HT1080 (cell line): ENCODE measurements around the gene CCDC27. TPM values are rescaled to one million over a fixed set of nuclear protein-coding genes. Genes with fewer than 3 reads are reported as not detected.
A peak's percentile ranks its signal among the peaks of the same experiment; 100 is the strongest.

Experiments
- DNase-seq: peaks from one replicate; pipeline ENCODE4 v3.0.0-alpha.2; 2015; ENCODE audit warnings: low read depth
- total RNA-seq: library from RNA; depleted of rRNA; stranded (reverse); fragments of >200 nt; shearing (Covaris generic); gene quantifications from 2 replicates; pipeline ENCODE4 v1.2.3, GENCODE V29; 2014

Gene CCDC27
- total RNA-seq, 1 experiment from 2014 or later, result not detected

- no peak for DNase-seq
Observed at GRCh38 chr1:3750741-3751140, 1.5 kb upstream of the CCDC27 start.

- DNase-seq, result no peak
Observed at GRCh38 chr1:3753656-3754454, 1.6 kb downstream of the CCDC27 start.

GRCh38 chr1:3756394-3756793, 4.1 kb downstream of the CCDC27 start:
- DNase-seq, result no peak

GRCh38 chr1:3759164-3759563, 6.9 kb downstream of the CCDC27 start:
- DNase-seq, result no peak

GRCh38 chr1:3759796-3760195, 7.5 kb downstream of the CCDC27 start:
- DNase-seq, result no peak

GRCh38 chr1:3761296-3762010, 9.2 kb downstream of the CCDC27 start:
- no peak for DNase-seq

DNA sequence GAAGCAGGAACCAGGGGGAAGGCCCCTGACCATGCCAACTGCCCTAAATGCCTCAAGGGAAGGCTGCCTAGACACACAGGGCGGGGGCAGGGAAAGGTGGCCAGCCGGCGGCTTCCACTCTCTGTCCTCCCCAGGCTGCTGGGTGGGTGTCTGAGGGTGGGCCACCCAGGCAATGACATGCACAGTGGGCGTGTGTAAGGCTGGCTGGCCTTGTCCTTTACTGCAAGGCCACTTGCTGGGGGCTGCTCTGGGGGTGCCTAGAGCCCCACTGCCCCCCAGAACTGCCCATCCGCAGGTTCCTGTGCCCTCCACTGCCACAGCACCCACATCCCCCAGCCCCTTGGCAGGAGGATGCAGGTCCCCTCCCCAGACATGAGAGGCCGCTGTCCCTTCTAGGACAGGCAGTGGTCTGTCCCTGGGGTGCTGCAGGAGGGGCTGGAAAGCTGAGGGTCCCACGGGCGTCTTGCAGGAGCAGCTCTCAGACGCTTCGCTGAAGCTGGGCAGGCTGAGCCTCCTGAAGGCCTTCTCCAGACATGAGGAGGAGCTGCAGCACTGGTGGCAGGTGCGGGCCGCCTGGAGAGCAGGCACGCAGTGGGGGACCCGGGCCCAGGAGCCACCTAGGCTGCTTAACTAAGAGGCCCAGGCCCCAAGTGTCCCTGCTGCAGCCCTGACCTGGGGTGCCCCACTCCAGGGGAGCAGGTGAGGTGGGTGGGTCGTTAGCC, 10.1 kb downstream of the CCDC27 start:
- DNase-seq, result no peak

GRCh38 chr1:3762873-3763228, 10.6 kb downstream of the CCDC27 start:
- DNase-seq, result no peak

DNA sequence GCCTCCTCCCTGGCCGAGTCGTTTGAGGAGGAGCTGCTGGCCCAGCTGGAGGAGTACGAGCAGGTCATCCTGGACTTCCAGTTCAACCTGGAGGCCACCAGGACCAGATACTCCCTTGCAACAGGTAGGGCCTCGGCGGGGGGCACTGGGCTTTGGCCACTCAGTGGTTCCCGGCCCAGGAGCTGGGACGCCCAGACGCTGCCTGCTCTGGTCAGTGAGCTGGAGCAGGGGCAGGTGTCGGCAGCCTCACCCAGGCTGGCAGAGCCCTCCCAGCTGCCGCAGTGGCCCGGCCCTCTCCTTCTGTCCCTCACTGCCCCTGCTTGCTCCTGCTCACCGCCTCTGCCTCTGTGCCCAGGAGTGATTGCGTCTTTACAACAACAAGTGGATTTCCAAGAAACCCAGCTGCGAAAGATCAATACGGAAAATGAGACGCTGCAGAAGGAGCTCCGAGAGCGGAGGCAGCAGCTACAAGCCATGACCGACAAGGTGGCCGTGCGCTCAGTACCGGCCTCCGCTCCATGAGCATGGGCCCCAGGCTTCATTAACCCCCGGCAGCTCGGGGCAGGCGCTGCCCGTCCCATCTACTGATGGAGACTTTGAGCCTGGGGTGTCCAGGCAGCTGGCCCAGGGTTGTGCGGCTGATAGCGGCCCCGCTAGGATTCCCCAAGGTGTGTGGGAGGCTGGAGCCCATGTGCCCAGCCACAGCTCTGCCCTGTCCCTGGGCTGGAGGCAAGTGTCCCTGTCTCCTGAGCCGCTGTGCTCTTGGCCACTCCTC, 11.3 kb downstream of the CCDC27 start:
- no peak for DNase-seq

DNA sequence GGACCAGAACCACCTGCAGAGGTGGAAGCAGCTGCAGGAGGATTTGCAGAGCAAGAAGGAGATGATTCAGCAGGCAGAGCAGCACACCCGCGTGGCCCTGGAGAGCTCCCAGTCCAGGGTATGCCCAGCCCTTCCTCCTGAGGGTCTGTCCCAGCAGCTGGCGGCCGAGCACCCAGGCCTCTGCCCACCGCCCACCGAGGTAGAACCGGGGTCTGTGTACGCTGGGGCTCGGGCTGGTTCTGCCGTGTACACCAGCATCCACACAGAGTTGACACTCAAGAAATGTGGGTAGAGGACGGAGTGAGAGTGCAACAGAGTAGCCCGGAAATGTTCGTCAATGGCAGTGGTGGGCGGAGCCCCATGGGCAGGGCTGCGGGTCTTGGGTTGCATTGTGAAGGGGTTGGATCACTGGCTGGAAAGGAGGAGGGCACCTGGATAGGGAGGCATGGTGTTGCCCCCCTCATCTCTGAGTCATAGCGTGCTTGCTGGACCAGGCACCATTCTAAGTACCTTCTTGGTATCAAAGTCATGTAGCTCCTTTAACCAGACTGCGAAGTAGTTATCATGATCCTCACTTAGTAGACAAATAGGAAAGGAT, 15.2 kb downstream of the CCDC27 start:
- peak; percentile 86 for DNase-seq

DNA sequence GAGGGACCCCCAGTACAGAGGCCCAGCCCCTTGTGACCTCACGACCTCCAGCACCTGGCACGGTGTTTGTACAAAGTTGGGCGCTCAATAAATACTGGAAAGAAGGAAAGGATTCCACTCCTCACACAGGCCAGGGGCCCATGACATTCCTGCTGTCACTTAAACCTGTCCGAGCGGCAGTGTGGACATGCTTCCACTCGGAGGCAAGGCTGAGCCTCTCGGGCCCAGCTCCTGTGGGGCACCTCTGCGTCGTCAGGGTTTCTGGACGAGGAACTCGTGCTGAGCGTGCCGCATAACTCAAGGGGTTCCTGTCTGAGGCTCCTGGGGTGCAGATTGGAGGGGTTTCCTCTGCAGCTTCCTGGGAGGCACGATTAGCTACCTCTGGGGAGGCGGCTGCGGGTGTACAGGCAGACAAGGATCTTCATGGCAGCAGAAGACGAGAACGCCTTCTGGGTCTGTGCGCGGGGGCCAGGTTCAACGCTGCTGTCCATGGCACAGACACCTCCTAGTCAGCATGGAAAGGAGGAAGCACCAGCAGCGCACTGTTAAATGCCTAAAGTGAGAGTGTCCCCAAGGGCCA, 16.7 kb downstream of the CCDC27 start:
- DNase-seq, result no peak

- no peak for DNase-seq
Observed at GRCh38 chr1:3770047-3770765, 18.0 kb downstream of the CCDC27 start.

GRCh38 chr1:3771108-3772026, 19.1 kb downstream of the CCDC27 start:
- DNase-seq, result no peak

GRCh38 chr1:3772027-3772714, 19.9 kb downstream of the CCDC27 start:
- peak; percentile 42 for DNase-seq

DNA sequence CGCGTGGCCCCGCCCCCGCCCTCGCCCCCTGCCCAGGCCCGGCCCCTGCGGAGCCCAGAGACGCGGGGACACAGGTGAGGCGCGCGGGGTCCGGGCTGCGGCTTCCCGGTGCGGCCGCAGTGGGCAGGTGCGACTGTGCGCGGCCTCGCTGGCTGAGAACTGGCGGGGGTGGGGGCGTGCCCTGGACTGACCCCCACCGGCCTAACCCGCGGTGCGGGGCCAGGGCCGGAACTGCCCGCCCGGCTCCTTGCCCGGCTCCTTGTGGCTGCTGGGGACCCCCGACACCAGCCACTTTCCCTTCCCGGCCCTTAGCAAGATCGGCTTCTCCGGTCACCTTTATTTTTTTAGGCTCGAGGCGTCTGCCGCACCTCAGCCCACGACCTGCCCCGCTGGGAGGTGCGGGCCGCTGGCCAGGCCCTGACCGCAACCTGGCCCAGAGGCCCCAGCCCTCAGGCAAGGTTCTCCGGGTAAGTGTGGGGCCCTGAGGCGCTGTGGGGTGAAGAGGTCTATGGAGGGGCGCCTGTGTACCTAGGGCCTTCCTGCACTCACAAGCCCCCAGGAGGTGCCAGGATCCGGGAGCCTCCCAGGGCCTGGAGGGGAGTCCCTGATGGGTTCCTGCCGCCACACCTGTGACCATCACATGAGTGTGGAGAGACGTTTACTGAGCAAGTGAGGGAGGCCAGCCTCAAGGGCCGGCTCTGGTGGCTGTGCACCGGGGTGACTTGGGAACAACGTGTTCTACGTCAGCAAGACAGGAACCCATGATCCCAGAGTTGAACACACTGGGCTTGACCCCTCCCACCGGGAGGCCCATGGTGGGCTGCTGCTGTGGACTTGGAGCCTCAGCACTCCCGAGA, 20.7 kb downstream of the CCDC27 start, which contains the start of gene SMIM1:
SMIM1 (plus strand) TSS at position 35 of the 857 bp plus-strand sequence. CDS start 2,625 bp downstream, outside the sequence.
- no peak for DNase-seq

DNA sequence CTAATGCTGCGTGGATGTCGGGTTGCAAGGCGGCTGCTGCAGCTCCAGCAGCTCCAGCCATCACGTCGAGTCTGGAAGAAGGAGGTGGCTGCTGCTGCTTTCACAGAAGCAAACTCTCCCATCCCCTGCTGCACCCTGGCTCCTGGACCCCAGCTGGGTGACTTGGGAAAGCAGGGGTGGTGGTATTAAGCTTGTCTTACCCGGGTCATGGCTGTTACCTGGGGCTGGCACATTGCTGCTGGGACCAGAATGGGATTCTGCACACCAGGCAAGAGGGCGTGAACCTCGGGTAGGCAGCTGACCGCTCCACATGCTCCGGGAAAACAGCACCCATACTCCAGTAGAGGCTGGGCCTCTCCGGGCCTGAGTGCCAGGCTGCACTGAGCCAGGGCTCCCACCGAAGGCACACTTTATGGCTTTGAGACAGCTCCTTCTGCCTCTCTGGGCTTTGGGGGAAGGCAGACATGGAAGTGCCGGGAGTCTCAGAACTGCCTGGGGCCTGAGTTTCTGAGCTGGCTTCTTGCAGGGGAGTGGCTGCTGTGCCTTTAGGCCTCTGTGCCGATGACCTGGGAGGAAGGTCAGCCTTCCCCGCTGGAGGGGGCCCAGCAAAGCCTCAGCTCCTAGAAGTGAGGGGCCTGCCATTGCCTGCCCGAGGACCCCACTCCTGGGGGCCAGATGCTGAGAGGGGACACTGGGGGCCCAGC, 21.5 kb downstream of the CCDC27 start:
- no peak for DNase-seq
